Measurements from ENCODE around the gene GOLGA3. TPM values are rescaled to one million over a fixed set of nuclear protein-coding genes. Genes with fewer than 3 reads are reported as not detected.
"Not testable (repeated sequence)": the region's sequence is repeated elsewhere in the genome, so short reads cannot be mapped to it uniquely, and the experiment has no call there.

GOLGA3 gene
- total and polyA plus RNA-seq, 5 donors from 2014 or later = 2.0 to 46.4 (median 4.1) TPM

GRCh38 chr12:132841151-132841550 lies 12.5 kb upstream of the GOLGA3 start:
- peaks cover 0 to 13% (median 3%) of the 10 kb centered on the region in 4 donors for H3K4me1 Mint-ChIP-seq
- no peaks in the 10 kb centered on the region for H3K27me3 ChIP-seq (ENCODE audit: control insufficient read depth, insufficient read depth, low read length)
- H3K9me3 Mint-ChIP-seq = peaks cover 0 to 2% (median 0%) of the 10 kb centered on the region in 7 donors
- peaks cover 46% of the 10 kb centered on the region for H3K36me3 ChIP-seq (ENCODE audit: control insufficient read depth, insufficient read depth, low read length)
- DNase-seq (no peak), ATAC-seq (ENCODE audit: low read depth in 2 of 2) (no peak)
- peaks cover 27% of the 10 kb centered on the region for H3K36me3 Mint-ChIP-seq
- H3K27me3 Mint-ChIP-seq = no peaks in the 10 kb centered on the region
- no peak overlapping the region for H3K4me3 ChIP-seq (ENCODE audit: low read depth, low read length)
- H3K27ac Mint-ChIP-seq = no peak overlapping the region
- no peaks in the 10 kb centered on the region for H3K4me1 ChIP-seq (ENCODE audit: control insufficient read depth, insufficient read depth, low read length, poor library complexity, severe bottlenecking)
- no peak overlapping the region for H3K4me3 Mint-ChIP-seq
- no peaks in the 10 kb centered on the region for H3K9me3 ChIP-seq (ENCODE audit: control insufficient read depth in 2 of 2, low read length in 2 of 2)
- H3K27ac ChIP-seq (ENCODE audit: insufficient read depth, low read length, poor library complexity, severe bottlenecking) = no peak overlapping the region

DNA sequence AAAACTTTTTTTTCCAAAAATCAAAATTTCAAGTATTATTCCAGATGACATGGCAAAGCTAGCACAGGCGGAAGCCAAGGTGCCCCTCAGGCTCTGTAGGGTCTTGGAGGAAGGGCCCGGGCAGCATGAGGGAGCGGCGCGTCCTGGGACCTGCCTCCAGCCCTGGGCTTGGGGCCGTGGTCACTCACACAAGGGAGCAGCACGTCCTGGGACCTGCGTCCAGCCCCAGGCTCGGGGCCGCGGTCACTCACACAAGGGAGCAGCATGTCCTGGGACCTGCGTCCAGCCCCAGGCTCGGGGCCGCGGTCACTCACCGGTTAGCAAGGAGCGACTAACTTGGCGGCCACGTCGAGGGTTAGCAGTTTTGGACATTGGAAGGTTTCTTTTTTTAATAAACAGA lies 11.9 kb upstream of the GOLGA3 start:
- Mint-ChIP-seq H3K4me3 (no peak overlapping the region), H3K9me3 (no peaks in the 10 kb centered on the region), H3K27ac (no peak overlapping the region), H3K4me1 (peaks cover 0 to 13% (median 3%) of the 10 kb centered on the region in 4 donors), H3K36me3 (peaks cover 22% of the 10 kb centered on the region), H3K27me3 (no peaks in the 10 kb centered on the region)
- DNase-seq = no peak
- Histone ChIP-seq H3K9me3 (ENCODE audit: control insufficient read depth in 2 of 2, low read length in 2 of 2) (no peaks in the 10 kb centered on the region), H3K27me3 (ENCODE audit: control insufficient read depth, insufficient read depth, low read length) (no peaks in the 10 kb centered on the region), H3K4me3 (ENCODE audit: low read depth, low read length) (no peak overlapping the region), H3K27ac (ENCODE audit: insufficient read depth, low read length, poor library complexity, severe bottlenecking) (no peak overlapping the region), H3K36me3 (ENCODE audit: control insufficient read depth, insufficient read depth, low read length) (peaks cover 41% of the 10 kb centered on the region), H3K4me1 (ENCODE audit: control insufficient read depth, insufficient read depth, low read length, poor library complexity, severe bottlenecking) (no peaks in the 10 kb centered on the region)
- ATAC-seq (ENCODE audit: low read depth in 2 of 2) = no peak

- H3K4me3 ChIP-seq (ENCODE audit: low read depth, low read length) = no peak overlapping the region
- H3K36me3 Mint-ChIP-seq = peaks cover 22% of the 10 kb centered on the region
- peaks cover 6% of the 10 kb centered on the region for H3K4me1 ChIP-seq (ENCODE audit: control insufficient read depth, insufficient read depth, low read length, poor library complexity, severe bottlenecking)
- no peaks in the 10 kb centered on the region for H3K9me3 Mint-ChIP-seq
- H3K27me3 Mint-ChIP-seq = no peaks in the 10 kb centered on the region
- no peaks in the 10 kb centered on the region for H3K27me3 ChIP-seq (ENCODE audit: control insufficient read depth, insufficient read depth, low read length)
- H3K9me3 ChIP-seq (ENCODE audit: control insufficient read depth in 2 of 2, low read length in 2 of 2) = no peaks in the 10 kb centered on the region
- peaks cover 0 to 21% (median 7%) of the 10 kb centered on the region in 4 donors for H3K4me1 Mint-ChIP-seq
- H3K27ac ChIP-seq (ENCODE audit: insufficient read depth, low read length, poor library complexity, severe bottlenecking) = no peak overlapping the region
- ATAC-seq (ENCODE audit: low read depth in 2 of 2) = no peak
- no peak overlapping the region for H3K4me3 Mint-ChIP-seq
- peaks cover 35% of the 10 kb centered on the region for H3K36me3 ChIP-seq (ENCODE audit: control insufficient read depth, insufficient read depth, low read length)
- H3K27ac Mint-ChIP-seq = no peak overlapping the region
- DNase-seq = no peak
Measured at GRCh38 chr12:132839558-132840235, 11.0 kb upstream of the GOLGA3 start.

GRCh38 chr12:132838410-132839080 lies 9.9 kb upstream of the GOLGA3 start:
- H3K27me3 Mint-ChIP-seq = no peaks in the 10 kb centered on the region

GRCh38 chr12:132837693-132838409 lies 9.2 kb upstream of the GOLGA3 start:
- H3K9me3 ChIP-seq (ENCODE audit: control insufficient read depth in 2 of 2, low read length in 2 of 2) = no peaks in the 10 kb centered on the region
- H3K27me3 Mint-ChIP-seq = no peaks in the 10 kb centered on the region
- no peak overlapping the region for H3K4me3 ChIP-seq (ENCODE audit: low read depth, low read length)
- peaks cover 5 to 37% (median 17%) of the 10 kb centered on the region in 4 donors for H3K4me1 Mint-ChIP-seq
- H3K27ac Mint-ChIP-seq = no peak overlapping the region
- H3K36me3 Mint-ChIP-seq = peaks cover 29% of the 10 kb centered on the region
- peaks cover 0 to 1% (median 0%) of the 10 kb centered on the region in 7 donors for H3K9me3 Mint-ChIP-seq
- ATAC-seq (ENCODE audit: low read depth in 2 of 2) (no peak), DNase-seq (no peak)
- H3K4me1 ChIP-seq (ENCODE audit: control insufficient read depth, insufficient read depth, low read length, poor library complexity, severe bottlenecking) = peaks cover 13% of the 10 kb centered on the region
- H3K27me3 ChIP-seq (ENCODE audit: control insufficient read depth, insufficient read depth, low read length) = no peaks in the 10 kb centered on the region
- H3K4me3 Mint-ChIP-seq = no peak overlapping the region
- H3K36me3 ChIP-seq (ENCODE audit: control insufficient read depth, insufficient read depth, low read length) = peaks cover 25% of the 10 kb centered on the region
- no peak overlapping the region for H3K27ac ChIP-seq (ENCODE audit: insufficient read depth, low read length, poor library complexity, severe bottlenecking)

More at GRCh38 chr12:132838410-132839080, 9.9 kb upstream of the GOLGA3 start:
- peaks cover 26% of the 10 kb centered on the region for H3K36me3 Mint-ChIP-seq
- H3K4me1 Mint-ChIP-seq = peaks cover 5 to 32% (median 15%) of the 10 kb centered on the region in 4 donors
- Histone ChIP-seq H3K4me3 (ENCODE audit: low read depth, low read length) (no peak overlapping the region), H3K27me3 (ENCODE audit: control insufficient read depth, insufficient read depth, low read length) (no peaks in the 10 kb centered on the region), H3K9me3 (ENCODE audit: control insufficient read depth in 2 of 2, low read length in 2 of 2) (no peaks in the 10 kb centered on the region), H3K36me3 (ENCODE audit: control insufficient read depth, insufficient read depth, low read length) (peaks cover 32% of the 10 kb centered on the region), H3K27ac (ENCODE audit: insufficient read depth, low read length, poor library complexity, severe bottlenecking) (no peak overlapping the region), H3K4me1 (ENCODE audit: control insufficient read depth, insufficient read depth, low read length, poor library complexity, severe bottlenecking) (peaks cover 13% of the 10 kb centered on the region)
- ATAC-seq (ENCODE audit: low read depth in 2 of 2) (no peak), DNase-seq (no peak)
- no peak overlapping the region for H3K27ac Mint-ChIP-seq
- H3K9me3 Mint-ChIP-seq = peaks cover 0 to 1% (median 0%) of the 10 kb centered on the region in 7 donors
- no peak overlapping the region for H3K4me3 Mint-ChIP-seq

- DNase-seq = no peak
- peaks cover 24% of the 10 kb centered on the region for H3K36me3 Mint-ChIP-seq
- no peak overlapping the region for H3K4me3 ChIP-seq (ENCODE audit: low read depth, low read length)
- H3K9me3 ChIP-seq (ENCODE audit: control insufficient read depth in 2 of 2, low read length in 2 of 2) = no peaks in the 10 kb centered on the region
- peaks cover 0 to 1% (median 0%) of the 10 kb centered on the region in 7 donors for H3K9me3 Mint-ChIP-seq
- H3K4me1 ChIP-seq (ENCODE audit: control insufficient read depth, insufficient read depth, low read length, poor library complexity, severe bottlenecking) = peaks cover 13% of the 10 kb centered on the region
- H3K4me1 Mint-ChIP-seq = peaks cover 5 to 37% (median 17%) of the 10 kb centered on the region in 4 donors
- no peaks in the 10 kb centered on the region for H3K27me3 Mint-ChIP-seq
- peak overlapping the region in 3 of 4 donors; percentile 24 to 68 (median 53) for H3K4me3 Mint-ChIP-seq
- H3K27me3 ChIP-seq (ENCODE audit: control insufficient read depth, insufficient read depth, low read length) = no peaks in the 10 kb centered on the region
- H3K27ac ChIP-seq (ENCODE audit: insufficient read depth, low read length, poor library complexity, severe bottlenecking) = no peak overlapping the region
- H3K27ac Mint-ChIP-seq = peak overlapping the region; percentile 59 to 82 (median 75)
- H3K36me3 ChIP-seq (ENCODE audit: control insufficient read depth, insufficient read depth, low read length) = peaks cover 17% of the 10 kb centered on the region
- no peak for ATAC-seq (ENCODE audit: low read depth in 2 of 2)
Measured at GRCh38 chr12:132836795-132837331, 8.2 kb upstream of the GOLGA3 start.

DNA sequence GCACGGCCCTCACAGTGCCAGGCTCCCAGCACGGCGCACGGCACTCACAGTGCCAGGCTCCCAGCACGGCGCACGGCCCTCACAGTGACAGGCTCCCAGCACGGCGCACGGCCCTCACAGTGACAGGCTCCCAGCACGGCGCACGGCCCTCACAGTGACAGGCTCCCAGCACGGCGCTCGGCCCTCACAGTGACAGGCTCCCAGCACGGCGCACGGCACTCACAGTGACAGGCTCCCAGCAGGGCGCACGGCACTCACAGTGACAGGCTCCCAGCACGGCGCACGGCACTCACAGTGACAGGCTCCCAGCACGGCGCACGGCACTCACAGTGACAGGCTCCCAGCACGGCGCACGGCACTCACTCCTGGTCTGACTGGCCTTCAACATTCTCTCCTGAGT lies 7.6 kb upstream of the GOLGA3 start:
- not testable (repeated sequence) for H3K27ac ChIP-seq (ENCODE audit: insufficient read depth, low read length, poor library complexity, severe bottlenecking); H3K4me3 ChIP-seq (ENCODE audit: low read depth, low read length); H3K27me3 Mint-ChIP-seq; H3K9me3 ChIP-seq (ENCODE audit: control insufficient read depth in 2 of 2, low read length in 2 of 2); DNase-seq; H3K27me3 ChIP-seq (ENCODE audit: control insufficient read depth, insufficient read depth, low read length); ATAC-seq (ENCODE audit: low read depth in 2 of 2); H3K9me3 Mint-ChIP-seq
- Mint-ChIP-seq H3K27ac (peak overlapping the region in 2 of 3 donors; percentile 75), H3K4me3 (peak overlapping the region in 1 of 4 donors; percentile 53), H3K4me1 (peaks cover 5 to 37% (median 17%) of the 10 kb centered on the region in 4 donors), H3K36me3 (peaks cover 20% of the 10 kb centered on the region)
- Histone ChIP-seq H3K4me1 (ENCODE audit: control insufficient read depth, insufficient read depth, low read length, poor library complexity, severe bottlenecking) (peaks cover 13% of the 10 kb centered on the region), H3K36me3 (ENCODE audit: control insufficient read depth, insufficient read depth, low read length) (peaks cover 12% of the 10 kb centered on the region)

All from CD4-positive, CD25-positive, alpha-beta regulatory T cell (primary cell).